GM21723 (cell line): ENCODE results near the gene GPR32.
"Not testable (repeated sequence)": the region's sequence is repeated elsewhere in the genome, so short reads cannot be mapped to it uniquely, and the experiment has no call there.

Source experiments
- ATAC-seq: cut with Tn5 transposase; IDR thresholded peaks from one replicate; pipeline ENCODE4 v1.9.1; 2021; ENCODE audit warnings: mild to moderate bottlenecking, moderate library complexity; ENCODE audit not compliant: unreplicated experiment

GPR32 gene

DNA sequence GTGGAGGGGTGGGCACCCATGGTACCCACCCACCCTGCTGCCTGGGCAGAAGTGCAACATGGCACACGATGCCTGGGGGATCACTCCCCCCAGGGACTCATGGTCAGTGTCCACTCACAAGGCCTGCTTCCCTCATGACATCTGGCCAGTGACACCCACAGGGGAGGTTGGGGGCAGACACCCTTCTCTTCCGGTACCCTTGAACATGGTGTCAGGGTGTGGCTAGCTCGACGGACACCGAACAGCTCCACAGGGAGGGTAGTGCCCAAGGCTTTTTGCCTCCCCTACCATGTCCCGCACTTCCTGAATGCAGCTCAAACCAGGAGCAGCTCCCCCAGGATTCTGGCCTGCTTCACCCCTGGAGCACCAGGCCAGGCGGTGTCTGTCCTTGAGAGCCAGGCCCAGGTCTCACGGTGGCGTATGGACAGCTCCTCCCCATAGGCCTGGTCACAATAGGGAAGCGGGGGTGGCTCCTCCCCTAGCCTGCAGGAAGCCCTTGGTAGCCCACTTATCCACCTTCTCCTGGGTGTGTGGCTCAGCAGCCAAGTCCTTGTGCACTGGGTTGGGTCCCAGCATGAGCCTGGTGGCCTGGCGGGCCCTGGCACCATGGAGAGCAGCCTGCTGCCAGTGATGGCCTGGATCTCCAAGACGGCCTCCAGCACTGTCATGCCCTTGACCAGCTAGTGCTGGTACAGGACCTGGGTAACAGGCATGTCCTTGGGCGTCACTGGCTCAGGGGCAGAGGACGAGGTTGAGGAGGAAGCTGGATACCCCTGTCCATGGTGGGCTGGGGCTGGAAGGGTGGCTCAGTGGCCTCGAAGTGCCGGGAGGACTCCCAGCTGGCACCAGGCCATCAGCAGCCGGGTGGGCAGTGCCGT lies 27.8 kb downstream of the GPR32 start:
- no peak for ATAC-seq

DNA sequence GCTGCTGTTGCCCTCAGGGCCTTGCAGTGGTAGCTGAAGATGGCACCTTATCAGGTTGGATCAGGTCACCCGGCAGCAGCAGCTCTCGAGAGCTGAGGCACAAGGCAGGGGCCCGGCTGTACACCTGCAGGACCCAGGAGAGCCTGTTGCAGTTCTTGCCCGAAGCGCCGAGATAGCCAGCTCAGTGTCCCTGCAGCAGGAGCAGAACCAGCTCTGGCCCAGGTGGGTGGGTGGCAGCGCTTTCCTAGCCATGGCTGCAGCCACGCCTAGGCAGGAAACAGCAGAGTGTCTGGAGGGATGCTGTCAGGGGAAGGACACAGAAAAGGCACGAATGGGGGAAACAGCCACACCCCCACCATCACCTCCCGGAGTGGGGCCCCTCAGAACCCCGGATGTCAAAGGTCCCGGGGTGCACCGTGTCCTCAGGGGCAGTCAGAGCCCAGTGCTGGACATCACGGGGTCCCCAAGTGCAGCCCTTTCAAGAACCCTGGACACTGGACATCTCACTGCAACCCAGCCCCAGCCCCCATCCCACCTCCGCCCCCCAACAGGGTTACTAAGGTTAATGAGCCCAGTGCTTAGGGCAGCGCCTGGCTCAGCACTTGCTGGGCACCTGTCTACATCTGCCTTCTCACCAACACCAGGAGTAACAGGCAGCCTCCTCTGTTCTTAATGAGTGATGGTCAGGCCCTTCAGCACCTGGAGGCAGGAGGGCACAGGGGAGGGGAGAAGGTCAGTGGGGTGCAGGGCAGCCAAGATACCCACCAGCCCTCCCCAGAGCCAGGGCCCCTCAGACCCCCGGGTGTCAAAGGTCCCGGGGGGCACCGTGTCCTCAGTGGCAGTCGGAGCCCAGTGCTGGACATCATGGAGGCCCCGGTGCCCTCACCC lies 28.6 kb downstream of the GPR32 start:
- no peak for ATAC-seq

DNA sequence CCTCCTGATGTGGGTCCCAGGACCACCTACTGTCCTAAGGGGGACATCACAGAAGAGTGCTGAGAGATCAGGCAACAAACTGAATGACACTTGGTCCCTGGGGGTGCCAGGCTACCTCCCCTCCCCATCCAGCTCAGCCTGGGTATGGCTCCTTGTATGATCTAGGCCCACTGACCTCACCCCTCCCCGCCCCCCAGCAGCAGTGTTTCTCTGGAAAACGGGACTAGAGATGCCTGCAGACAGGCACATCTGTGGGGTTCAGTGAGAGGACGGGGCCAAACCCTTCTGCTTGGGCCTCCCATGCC lies 29.2 kb downstream of the GPR32 start:
- ATAC-seq, result no peak

DNA sequence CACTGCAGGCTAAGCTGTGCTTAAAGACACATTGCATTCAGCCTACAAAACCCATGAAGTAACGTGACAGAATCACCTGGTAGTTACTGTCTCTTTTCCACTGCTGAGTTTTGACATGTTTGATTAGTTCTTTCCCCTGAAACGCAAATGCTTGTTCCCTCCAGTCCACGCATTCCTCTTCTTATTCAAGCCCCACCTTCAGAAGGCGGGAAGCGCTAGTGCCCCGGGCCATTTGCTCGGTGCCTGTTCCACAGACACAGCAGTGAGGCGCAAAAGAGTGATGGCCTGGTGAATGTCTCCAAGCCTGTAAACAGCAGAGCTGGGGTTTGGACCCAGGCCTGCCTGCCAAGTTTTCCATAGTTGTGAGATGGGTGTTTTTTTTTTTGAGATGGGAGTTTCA lies 30.8 kb downstream of the GPR32 start:
- ATAC-seq, result no peak

DNA sequence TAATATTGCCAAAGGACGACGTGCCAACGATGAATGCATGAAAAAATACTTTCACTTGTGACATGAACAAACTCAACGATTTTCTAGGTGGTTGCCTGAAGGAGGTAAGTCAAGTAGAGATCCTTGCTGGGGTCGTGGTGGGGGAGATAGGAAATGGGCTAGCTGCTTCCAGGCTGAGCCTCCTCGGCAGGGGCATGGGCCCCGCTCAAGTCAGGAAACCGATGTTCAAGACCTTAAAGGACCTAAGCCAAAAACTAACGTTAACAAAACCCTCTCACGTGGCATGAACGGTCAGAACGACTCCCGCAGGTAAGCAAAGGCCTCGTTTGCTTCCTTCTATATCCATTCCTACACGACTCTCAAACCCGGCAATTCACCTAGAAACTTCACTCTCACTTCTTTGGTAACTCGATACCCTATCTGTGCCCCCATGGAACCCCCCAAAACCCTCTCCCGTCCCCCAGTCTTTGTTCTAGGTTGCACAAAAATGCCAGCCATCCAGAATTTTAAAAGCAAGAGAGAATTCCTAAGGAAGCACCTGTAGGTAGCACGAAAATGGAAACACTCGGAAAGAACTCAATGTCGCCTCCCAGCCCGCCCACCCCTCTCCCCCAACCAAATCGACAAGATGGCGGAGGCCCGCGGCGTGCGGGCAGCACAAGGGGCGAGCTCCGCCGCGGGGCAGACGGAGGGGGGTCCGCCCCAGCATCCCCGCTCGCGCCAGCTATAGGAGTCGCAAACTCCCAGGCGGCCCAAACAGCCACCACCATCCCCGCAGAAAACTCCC lies 33.6 kb downstream of the GPR32 start:
- peak; percentile 10 for ATAC-seq

DNA sequence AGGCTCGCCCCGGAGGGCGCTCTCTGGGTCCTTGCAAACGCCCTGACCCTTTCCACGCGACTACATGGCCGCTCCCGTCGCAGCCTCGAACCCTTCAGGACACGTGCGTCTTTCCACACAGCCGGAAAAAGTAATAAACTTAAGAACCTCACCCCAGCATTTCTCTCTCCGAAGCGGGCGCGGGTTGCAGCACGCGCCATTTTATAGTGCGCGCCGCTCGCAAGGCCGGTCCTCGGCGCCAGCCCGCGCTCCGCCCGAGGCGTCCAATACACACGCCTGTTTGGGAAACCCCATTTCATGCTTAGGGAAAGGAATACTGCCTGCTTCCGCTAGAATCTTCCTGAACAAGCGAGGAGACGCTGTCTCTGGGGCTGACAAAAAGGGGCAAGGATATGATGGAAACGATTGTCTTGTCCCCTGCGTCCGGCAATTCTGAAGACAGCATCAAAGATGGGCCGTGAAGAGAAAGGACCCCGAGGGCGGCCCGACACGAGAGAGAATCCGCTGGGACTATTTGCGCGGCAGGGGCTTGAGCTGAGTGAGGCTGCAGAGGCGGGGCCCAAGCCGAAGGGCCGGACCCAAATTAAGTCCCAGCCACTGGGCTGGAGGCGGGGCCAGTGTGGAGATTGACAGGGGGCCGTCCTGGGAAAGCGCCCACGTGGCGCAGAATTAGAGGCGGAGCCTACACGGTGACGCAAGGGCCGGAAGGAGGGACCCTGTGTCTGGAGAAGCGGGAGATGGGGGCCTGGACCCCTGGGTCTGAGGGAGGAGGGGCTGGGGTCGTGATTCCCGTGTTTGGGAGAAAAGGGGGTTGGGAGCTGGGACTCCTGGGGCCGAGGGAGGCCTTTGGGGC lies 34.4 kb downstream of the GPR32 start:
- ATAC-seq, result peak; percentile 92

DNA sequence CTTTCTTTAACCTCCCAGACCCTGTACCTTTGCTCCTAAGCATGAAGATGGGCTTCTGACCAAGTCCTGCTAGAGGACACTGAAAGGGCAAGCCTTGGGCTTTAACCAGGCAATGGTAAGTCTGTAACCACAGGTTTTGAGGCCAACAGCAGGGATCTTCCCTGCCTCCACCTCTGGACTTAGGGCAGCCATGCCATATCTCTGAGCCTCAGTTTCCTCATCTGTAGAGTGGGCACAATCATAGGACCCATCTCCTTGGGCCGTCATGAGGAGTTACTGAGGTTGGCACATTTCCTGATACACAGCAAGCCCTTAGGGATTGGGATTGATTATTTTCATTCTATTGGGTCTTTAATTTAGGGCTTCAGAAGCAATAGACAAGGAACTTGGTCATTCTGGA lies 38.6 kb downstream of the GPR32 start:
- no peak for ATAC-seq

DNA sequence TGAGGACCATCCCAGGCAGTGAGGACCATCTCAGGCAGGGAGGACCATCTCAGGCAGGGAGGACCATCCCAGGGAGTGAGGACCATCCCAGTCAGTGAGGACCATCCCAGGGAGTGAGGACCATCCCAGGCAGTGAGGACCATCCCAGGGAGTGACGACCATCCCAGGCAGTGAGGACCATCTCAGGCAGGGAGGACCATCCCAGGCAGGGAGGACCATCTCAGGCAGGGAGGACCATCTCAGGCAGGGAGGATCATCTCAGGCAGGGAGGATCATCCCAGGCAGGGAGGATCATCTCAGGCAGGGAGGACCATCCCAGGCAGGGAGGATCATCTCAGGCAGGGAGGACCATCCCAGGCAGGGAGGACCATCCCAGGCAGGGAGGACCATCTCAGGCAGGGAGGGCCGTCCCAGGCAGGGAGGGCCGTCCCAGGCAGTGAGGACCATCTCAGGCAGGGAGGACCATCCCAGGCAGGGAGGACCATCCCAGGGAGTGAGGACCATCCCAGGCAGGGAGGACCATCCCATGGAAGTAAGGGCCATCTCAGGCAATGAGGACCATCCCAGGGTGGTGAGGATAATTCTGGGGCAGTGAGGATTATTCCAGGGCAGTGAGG lies 41.5 kb downstream of the GPR32 start:
- not testable (repeated sequence) for ATAC-seq

DNA sequence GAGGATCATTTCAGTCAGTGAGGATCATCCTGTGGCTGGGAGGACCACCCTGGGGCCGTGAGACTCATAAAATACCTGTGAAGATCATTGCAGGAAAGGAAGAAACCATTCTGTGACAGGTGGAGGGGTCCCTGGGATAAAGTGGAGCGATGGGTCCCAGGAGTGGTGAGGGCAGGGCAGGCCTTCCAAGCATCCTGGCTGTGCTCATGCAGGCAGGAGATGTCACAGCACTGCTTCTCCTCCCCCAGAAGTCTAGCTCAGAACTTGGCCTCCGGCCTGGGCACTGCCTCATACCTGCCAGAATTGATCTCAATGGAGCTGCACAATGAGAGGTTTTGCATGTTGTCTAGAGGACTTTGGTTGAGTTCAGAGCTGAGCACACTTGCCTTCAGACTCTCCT lies 42.2 kb downstream of the GPR32 start:
- no peak for ATAC-seq

DNA sequence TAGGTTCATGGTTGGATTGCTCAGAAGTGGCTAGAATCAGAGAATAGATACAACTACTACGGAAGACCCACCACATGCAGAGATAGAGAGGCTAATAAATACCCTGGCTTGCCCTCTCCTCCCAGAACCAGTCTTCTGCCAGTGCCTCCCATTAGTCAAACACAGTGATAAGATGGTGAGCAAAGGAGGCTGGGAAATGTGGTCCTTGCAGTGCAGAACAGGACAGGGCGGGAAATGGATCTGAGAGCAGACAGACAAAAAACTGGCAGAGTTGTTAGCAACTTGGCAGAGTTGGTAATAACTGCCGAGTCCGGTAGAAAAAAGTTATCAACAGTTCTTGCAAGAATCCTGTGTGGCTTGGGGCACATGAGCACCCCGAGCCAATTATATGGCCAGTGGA lies 44.6 kb downstream of the GPR32 start:
- ATAC-seq, result no peak

DNA sequence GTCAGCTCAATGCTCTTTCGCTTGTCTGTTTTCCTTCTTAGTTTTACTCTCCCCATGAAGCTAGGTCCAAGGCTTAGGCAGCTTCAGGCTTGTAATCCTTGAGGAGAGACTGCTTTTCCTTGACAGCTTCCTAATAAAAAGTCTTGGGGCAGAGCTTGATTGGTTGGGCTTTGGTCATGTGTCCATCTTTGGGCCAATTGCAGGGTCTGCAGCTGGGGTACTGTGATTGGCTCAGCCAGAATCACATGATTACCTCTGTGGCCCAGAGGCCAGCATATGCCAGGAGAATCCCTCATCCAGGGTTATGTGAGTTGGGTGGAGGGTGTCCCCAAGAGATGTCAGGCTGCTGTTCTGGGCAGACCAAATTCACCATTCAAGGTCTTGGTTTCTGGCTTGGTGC lies 45.2 kb downstream of the GPR32 start:
- ATAC-seq, result no peak

DNA sequence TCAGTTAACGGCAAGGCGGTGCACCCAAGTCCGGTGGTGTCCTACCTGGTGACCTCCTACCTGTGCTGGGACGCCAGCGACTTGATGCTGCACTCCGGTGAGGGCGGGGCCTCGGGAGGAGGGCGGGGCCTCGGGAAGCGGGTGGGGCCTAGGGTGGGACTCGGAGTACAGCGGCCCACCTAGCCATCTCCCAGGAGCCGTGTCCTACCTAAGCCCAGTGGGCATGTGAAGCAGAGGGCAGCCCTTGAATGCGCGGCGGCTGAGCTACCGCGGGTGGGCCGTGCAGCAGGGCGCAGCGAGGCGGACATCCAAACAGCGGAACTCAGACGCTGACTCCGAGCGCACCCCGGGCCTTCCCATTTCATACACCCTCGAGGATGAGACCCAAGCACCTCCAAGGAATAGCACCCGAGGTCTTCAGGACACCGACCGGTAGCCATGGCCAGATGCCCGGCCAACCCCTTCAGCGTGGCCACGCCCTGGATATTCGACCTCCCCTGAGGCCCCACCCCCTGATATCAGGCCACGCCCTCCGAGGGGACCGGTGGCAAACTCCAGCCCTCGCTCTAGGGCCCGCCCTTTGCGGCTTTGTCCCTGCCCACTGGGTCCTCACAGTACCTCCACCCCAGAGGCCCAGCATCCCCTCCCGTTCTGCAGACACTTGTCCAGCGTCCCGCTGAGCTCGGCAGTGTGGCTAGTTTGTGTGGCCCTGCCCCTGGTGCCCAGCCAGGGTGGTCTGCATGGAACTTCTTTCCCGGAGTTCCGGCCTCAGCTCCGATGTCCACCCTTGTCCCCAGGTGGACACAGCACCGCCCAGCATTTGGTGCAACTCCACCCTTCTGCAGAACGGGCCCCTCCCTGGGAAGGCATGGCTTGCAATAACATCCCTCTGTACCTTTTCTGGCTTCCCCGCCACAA lies 47.9 kb downstream of the GPR32 start:
- ATAC-seq, result peak; percentile 62

DNA sequence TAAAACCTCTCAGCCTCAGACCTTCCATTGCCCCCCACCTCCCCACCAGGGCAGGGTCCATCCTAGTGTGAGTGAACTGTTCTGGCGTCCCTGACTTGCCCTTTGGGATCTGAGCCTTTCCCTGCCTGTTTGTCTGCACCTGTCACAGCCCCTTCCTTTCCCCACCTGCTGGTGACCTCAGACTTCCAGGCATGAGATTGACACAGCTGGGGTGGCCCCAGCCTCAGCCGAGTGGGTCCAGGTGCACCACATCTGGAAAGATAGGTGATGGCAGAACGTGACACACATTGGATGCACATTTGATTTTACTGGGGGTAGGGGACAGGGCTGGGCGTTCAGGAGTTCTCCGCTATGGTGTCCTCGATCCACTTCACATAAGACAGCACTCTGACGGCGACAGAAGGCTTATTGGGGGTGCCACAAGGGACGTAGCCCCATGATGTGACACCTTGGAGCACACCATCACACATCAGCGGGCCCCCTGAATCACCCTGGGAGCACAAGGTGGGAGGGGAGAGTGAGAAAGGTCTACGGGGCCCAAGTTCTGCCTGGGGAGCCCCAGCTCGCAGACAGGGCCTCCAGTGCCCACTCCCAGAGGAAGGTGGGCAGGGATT lies 48.7 kb downstream of the GPR32 start:
- ATAC-seq, result no peak

DNA sequence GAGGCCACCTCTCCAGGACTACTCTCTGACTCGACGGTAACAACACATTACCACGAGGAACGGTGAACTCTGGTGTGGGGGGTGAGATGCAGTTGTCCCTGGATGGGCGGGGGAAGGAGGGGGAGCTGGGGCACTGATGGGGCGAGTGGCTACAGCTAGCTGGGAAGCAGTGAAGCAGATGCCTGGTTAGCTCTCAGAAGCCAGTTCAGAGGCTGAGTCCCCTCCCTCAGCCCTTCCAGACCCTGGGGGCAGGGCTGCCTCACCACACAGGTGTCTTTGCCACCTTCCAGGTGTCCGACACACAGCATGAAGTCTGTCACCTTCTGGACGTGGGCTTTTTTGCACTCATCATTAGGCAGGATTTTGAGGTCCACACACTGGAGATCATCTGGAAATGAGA lies 49.4 kb downstream of the GPR32 start:
- ATAC-seq, result no peak

DNA sequence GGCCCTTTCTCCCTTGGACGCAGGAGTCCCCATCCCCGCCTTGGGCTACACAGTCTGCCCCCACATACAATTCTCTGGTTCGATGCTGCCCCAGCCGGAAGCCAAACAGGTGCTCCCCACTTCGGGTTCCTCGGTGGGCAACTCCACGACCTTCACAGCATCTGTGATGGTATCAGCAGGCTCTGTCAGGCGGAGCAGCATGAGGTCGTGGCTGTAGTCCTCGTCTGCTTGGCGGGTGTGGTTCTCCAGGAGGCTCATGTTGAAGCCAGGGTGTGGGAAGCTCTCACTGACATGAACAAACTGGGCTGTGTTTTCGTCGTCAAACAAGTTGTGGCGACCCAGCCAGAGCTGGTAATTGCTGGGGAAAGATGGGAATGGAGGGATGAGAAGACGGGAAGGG lies 49.8 kb downstream of the GPR32 start:
- ATAC-seq, result no peak

DNA sequence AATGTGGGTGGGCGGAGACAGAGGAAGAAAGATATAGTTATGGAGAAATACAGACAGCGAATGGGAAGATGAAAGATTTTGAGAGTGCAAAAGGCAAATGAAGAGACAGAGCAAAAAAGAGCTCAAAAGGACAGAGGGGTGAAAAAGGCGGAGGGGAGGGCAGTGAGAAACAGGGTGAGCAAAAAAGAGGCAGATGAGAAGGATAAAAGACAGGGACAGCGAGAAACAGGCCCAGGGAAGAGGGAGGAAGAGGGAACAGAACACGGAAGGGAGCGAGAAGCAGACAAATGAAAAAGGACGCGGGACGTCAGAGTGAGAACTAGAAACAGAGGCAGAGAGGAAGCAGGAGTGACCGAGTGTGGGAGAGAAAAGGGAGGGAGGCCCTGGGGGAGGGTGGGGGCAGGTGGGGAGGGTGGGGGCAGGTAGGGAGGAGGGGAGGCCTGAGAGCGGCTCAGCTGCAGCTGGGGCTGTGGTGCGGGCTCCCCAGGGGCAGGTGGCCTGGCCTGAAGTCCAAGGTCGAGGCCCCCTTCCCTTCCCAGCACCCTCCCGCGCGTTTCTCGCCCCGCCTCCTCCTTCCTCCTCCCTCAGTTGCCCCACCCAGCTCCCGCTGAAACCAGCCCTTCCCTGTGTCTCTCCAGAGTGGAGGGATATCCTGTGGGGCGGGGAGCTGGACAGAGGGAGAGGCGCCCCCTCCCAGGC lies 50.4 kb downstream of the GPR32 start:
- no peak for ATAC-seq

DNA sequence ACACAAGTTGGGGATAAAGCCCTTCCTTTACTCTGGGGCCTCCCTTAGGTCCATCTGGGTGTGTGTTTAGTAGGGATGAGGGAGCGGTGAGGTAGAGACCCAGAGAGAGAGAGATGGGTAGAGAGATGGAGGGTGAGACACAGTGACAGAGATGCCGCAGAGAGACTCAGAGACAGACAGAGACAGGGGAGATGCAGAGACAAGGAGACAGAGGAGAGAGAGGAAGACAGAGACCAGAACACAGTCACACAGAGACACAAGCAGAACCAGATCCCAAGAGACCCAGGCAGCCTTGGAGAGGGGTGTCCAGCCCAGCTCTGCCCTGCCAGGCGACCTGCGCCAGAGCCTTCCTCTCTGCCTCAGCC lies 51.0 kb downstream of the GPR32 start:
- ATAC-seq, result no peak
